Measurements from ENCODE around the gene NBL1. TPM values are rescaled to one million over a fixed set of nuclear protein-coding genes. Genes with fewer than 3 reads are reported as not detected.

Gene NBL1
- total RNA-seq, 1 experiment from 2014 or later = 36.9 TPM

DNA sequence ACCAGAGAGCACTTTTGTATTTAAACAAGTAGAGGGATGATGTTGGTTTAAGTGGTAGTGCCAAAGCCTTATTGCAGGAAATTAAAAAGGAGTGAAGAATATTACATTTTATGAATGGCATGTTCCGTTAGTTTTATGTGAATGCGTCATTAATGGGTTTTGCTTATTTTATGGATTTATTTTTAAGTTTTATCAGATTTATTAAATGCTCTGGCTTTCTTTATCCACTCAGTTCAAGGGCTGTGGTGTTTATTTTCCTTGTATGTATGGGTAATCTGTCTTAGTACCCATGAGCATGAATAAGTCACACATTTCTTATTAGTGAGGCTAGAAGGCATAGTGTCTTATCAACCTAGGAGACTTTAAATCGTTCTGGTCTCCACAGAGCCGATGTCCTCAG lies 41.6 kb upstream of the NBL1 start:
- no peak overlapping the region for H3K4me3 ChIP-seq
- peaks cover 27% of the 10 kb centered on the region; the same call in 1 of the 2 replicates for H4K20me1 ChIP-seq (ENCODE audit: insufficient read depth)
- H3K4me2 ChIP-seq = no peak overlapping the region
- intact Hi-C loops (cut with micrococcal nuclease; ENCODE audit: unreplicated experiment) = no loop called here
- peaks cover 100% of the 10 kb centered on the region for H3K79me2 ChIP-seq (ENCODE audit: low read depth)
- POLR2A ChIA-PET (ENCODE audit: unreplicated experiment) = no interaction called here
- no peaks in the 10 kb centered on the region for H3K36me3 ChIP-seq (ENCODE audit: low read depth)
- CTCF ChIA-PET = no interaction called here
- 0 out of 2 replicates have a peak, but pooled peaks cover 9% of the 10 kb centered on the region for H3K4me1 ChIP-seq (replicated peaks; ENCODE audit: insufficient read depth)
- H3K9me2 ChIP-seq (ENCODE audit: insufficient read depth) = no peaks in the 10 kb centered on the region
- BruUV-seq (replicated peaks) = no TSS peak
- no peak for DNase-seq
- no peaks in the 10 kb centered on the region for H3K27me3 ChIP-seq (ENCODE audit: insufficient read depth, low read depth)
- H2AFZ ChIP-seq = no peak overlapping the region
- H3K9me3 ChIP-seq (ENCODE audit: insufficient read depth, low read depth) = no peaks in the 10 kb centered on the region
- TF ChIP-seq EZH2 (IDR thresholded peaks at IDR 0.05; ENCODE audit: low read depth) = no peak
- TF ChIP-seq, protein P1, sequence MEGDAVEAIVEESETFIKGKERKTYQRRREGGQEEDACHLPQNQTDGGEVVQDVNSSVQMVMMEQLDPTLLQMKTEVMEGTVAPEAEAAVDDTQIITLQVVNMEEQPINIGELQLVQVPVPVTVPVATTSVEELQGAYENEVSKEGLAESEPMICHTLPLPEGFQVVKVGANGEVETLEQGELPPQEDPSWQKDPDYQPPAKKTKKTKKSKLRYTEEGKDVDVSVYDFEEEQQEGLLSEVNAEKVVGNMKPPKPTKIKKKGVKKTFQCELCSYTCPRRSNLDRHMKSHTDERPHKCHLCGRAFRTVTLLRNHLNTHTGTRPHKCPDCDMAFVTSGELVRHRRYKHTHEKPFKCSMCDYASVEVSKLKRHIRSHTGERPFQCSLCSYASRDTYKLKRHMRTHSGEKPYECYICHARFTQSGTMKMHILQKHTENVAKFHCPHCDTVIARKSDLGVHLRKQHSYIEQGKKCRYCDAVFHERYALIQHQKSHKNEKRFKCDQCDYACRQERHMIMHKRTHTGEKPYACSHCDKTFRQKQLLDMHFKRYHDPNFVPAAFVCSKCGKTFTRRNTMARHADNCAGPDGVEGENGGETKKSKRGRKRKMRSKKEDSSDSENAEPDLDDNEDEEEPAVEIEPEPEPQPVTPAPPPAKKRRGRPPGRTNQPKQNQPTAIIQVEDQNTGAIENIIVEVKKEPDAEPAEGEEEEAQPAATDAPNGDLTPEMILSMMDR (conservative IDR thresholded peaks at IDR 0.05) = no peak
- no peaks in the 10 kb centered on the region for H3F3A ChIP-seq (ENCODE audit: insufficient read depth, low read depth)
- H3K27ac ChIP-seq = no peak overlapping the region

DNA sequence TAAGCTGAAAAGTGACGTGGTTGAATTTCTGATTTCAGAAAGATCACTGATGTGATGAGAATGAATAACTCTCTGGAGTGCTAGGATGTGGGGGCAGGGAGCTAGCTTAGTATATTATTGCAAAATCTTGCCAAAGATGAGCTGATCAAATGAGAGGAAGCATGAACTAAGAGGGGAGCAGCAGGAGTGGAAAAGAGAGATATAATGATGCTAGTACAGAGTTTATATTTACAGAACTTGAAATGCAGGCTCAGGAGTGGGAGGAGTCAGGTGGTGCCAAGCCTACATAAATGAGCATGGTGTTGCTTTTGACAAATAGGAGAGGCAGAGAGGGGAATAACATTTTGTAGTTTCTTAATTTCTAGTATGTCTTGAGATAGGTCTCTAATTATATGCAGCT lies 38.1 kb upstream of the NBL1 start:
- no peak overlapping the region for H3K4me2 ChIP-seq
- H4K20me1 ChIP-seq (ENCODE audit: insufficient read depth) = peaks cover 27% of the 10 kb centered on the region; the same call in 1 of the 2 replicates
- TF ChIP-seq EZH2 (IDR thresholded peaks at IDR 0.05; ENCODE audit: low read depth) = no peak
- TF ChIP-seq, protein P1 (conservative IDR thresholded peaks at IDR 0.05) = no peak
- no TSS peak for BruUV-seq (replicated peaks)
- intact Hi-C loops (cut with micrococcal nuclease; ENCODE audit: unreplicated experiment) = no loop called here
- H3K9me3 ChIP-seq (ENCODE audit: insufficient read depth, low read depth) = no peaks in the 10 kb centered on the region
- no peaks in the 10 kb centered on the region for H3K27me3 ChIP-seq (ENCODE audit: insufficient read depth, low read depth)
- H2AFZ ChIP-seq = no peak overlapping the region
- no peaks in the 10 kb centered on the region for H3F3A ChIP-seq (ENCODE audit: insufficient read depth, low read depth)
- no peak overlapping the region for H3K27ac ChIP-seq
- ChIA-PET CTCF (no interaction called here), POLR2A (ENCODE audit: unreplicated experiment) (no interaction called here)
- peaks cover 81% of the 10 kb centered on the region for H3K79me2 ChIP-seq (ENCODE audit: low read depth)
- no peak overlapping the region for H3K4me3 ChIP-seq
- H3K4me1 ChIP-seq (replicated peaks; ENCODE audit: insufficient read depth) = no peaks in the 10 kb centered on the region
- no peak for DNase-seq
- H3K9me2 ChIP-seq (ENCODE audit: insufficient read depth) = no peaks in the 10 kb centered on the region
- H3K36me3 ChIP-seq (ENCODE audit: low read depth) = no peaks in the 10 kb centered on the region

DNA sequence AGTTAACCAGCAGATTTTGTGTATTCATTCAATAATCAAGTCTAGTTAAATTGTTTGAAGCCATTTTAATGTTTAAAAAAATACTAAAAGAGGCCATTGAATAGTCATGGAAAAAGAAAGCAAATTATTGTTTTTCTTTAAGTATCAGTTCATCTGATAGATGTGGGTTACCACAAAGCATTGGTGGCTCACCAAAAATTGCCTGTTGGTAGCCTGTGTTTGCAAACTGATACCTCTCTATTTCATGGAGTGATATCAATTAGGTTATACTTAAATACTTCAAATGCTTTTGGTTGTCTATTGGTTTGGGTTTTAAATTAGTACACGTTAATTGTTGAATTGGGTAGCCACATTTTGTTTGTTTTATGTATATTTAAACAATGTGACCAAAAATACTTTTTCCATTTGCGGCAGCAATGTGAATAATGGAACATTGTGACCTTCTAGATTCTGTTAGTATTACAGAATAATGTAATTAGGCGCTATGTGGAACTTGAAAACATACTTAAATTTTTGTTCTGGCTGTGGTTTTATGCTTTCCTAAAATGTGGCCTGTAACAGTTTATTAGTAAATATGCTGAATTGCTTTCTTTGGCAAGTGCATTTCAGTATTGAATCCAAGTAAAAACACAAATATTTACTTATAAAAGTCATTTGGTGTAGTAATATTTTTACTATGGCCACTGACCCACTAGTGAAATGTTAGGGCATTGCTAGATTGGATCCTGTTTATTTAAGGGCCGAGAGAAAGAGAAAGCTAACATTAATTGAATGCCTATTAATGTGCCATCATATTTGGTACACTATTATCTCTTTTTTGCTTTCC lies 37.1 kb upstream of the NBL1 start:
- BruUV-seq (replicated peaks) = no TSS peak
- intact Hi-C loops (cut with micrococcal nuclease; ENCODE audit: unreplicated experiment) = no loop called here
- Histone ChIP-seq H3K27me3 (ENCODE audit: insufficient read depth, low read depth) (no peaks in the 10 kb centered on the region), H3F3A (ENCODE audit: insufficient read depth, low read depth) (no peaks in the 10 kb centered on the region), H2AFZ (no peak overlapping the region), H3K4me1 (replicated peaks; ENCODE audit: insufficient read depth) (no peaks in the 10 kb centered on the region), H4K20me1 (ENCODE audit: insufficient read depth) (peaks cover 27% of the 10 kb centered on the region; the same call in 1 of the 2 replicates), H3K4me3 (no peak overlapping the region), H3K79me2 (ENCODE audit: low read depth) (peaks cover 70% of the 10 kb centered on the region), H3K27ac (no peak overlapping the region), H3K36me3 (ENCODE audit: low read depth) (no peaks in the 10 kb centered on the region), H3K4me2 (no peak overlapping the region), H3K9me3 (ENCODE audit: insufficient read depth, low read depth) (no peaks in the 10 kb centered on the region), H3K9me2 (ENCODE audit: insufficient read depth) (no peaks in the 10 kb centered on the region)
- no peak for DNase-seq
- ChIA-PET CTCF (no interaction called here), POLR2A (ENCODE audit: unreplicated experiment) (interaction anchor here (0.6 kb wide), 1 partner anchor 300 kb away, joined by 8 read pairs; no protein-coding TSS in a partner anchor)
- no peak for TF ChIP-seq EZH2 (IDR thresholded peaks at IDR 0.05; ENCODE audit: low read depth)
- TF ChIP-seq, protein P1 (conservative IDR thresholded peaks at IDR 0.05) = no peak

Measured in PC-9 (cell line).